K562 (cell line): ENCODE results near the gene RNF187.

ENCODE experiments used
- CTCF ChIP-seq, 3 experiments: IDR thresholded peaks in 2 of 3; conservative IDR thresholded peaks in 1 of 3; 2 replicates each; pipeline ENCODE4 v1.5.1; 2011 to 2012; ENCODE audit warnings: low read length in 3 of 3, mild to moderate bottlenecking in 3 of 3, control low read depth in 2 of 3, improper control_type of control experiment in 1 of 3, inconsistent platforms in 1 of 3, low read depth in 1 of 3, mixed read lengths in 1 of 3, moderate library complexity in 1 of 3; ENCODE audit not compliant: insufficient read depth in 2 of 3
- EP300 ChIP-seq: IDR thresholded peaks from 2 replicates; pipeline ENCODE4 v1.6.1; 2012; ENCODE audit warnings: low read length, improper control_type of control experiment
- JUN ChIP-seq, 2 experiments: sonication (generic) in 1 of 2; formaldehyde crosslinking in 1 of 2; IDR thresholded peaks; 2 replicates each; pipeline versions ENCODE4 v1.6.1 to v1.8.0; 2012 to 2022; ENCODE audit warnings: borderline replicate concordance in 2 of 2, mild to moderate bottlenecking in 2 of 2, improper control_type of control experiment in 1 of 2, low read depth in 1 of 2, low read length in 1 of 2, missing genetic modification reagents in 1 of 2
- REST ChIP-seq, 2 experiments: fragments of 450-650 bp; formaldehyde crosslinking in 1 of 2; IDR thresholded peaks; 2 replicates each; pipeline versions ENCODE4 v1.4.0 to v1.6.1; 2014 to 2020; ENCODE audit warnings: mild to moderate bottlenecking in 2 of 2, borderline replicate concordance in 1 of 2, low read depth in 1 of 2
- TEAD2 ChIP-seq: fragments of 450-650 bp; IDR thresholded peaks from 2 replicates; pipeline ENCODE4 v1.6.1; 2016; ENCODE audit warnings: missing genetic modification characterization, control low read depth, missing compliant biosample characterization
- TOE1 ChIP-seq, 2 experiments: fragments of 450-650 bp in 1 of 2; sonication (generic) in 1 of 2; formaldehyde crosslinking in 1 of 2; IDR thresholded peaks; 2 replicates each; pipeline versions ENCODE4 v1.7.1 to v1.8.0; 2016 to 2022; ENCODE audit warnings: borderline replicate concordance in 2 of 2, mild to moderate bottlenecking in 2 of 2, antibody characterized with exemption in 1 of 2, inconsistent platforms in 1 of 2, low read depth in 1 of 2, missing genetic modification reagents in 1 of 2, moderate library complexity in 1 of 2
- ZNF354B ChIP-seq: fragments of 250-450 bp; sonication (Bioruptor Pico); IDR thresholded peaks from 2 replicates; pipeline ENCODE4 v1.4.0; 2020
- ZNF707 ChIP-seq: fragments of 250-450 bp; sonication (Bioruptor Pico); conservative IDR thresholded peaks from 2 replicates; pipeline ENCODE4 v1.8.0; 2022; ENCODE audit warnings: inconsistent platforms, mild to moderate bottlenecking, moderate library complexity

GRCh38 chr1:228542376-228542775, 55.2 kb downstream of the RNF187 start:
- no peak for TF ChIP-seq ZNF354B
- no peak for TF ChIP-seq EP300
- no peak for TF ChIP-seq ZNF707 (CRISPR knock-in tag)
- no peak for TF ChIP-seq JUN (IDR thresholded peaks at IDR 0.05; ENCODE audit: borderline replicate concordance, low read depth, low read length)
- no peak for TF ChIP-seq JUN (CRISPR knock-in tag; IDR thresholded peaks at IDR 0.05; ENCODE audit: borderline replicate concordance)
- TF ChIP-seq TOE1 (IDR thresholded peaks at IDR 0.05; ENCODE audit: borderline replicate concordance), result no peak
- no peak for TF ChIP-seq TOE1 (CRISPR knock-in tag; IDR thresholded peaks at IDR 0.05; ENCODE audit: borderline replicate concordance, low read depth)
- no peak for TF ChIP-seq CTCF (IDR thresholded peaks at IDR 0.05 in 2 of 3, conservative IDR thresholded peaks at IDR 0.05 in 1 of 3; ENCODE audit: insufficient read depth in 2 of 3, low read depth in 1 of 3, low read length in 3 of 3)
- no peak for TF ChIP-seq REST (IDR thresholded peaks at IDR 0.05; ENCODE audit: borderline replicate concordance)
- no peak for TF ChIP-seq REST (CRISPR knock-in tag; IDR thresholded peaks at IDR 0.05; ENCODE audit: low read depth)
- TF ChIP-seq TEAD2 (tag), result no peak
